ENCODE measurements around the gene DMPK.
A peak's percentile ranks its signal among the peaks of the same experiment; 100 is the strongest.

GRCh38 chr19:45767410-45767880 lies 14.8 kb downstream of the DMPK start:
- TF ChIP-seq CTCF (IDR thresholded peaks at IDR 0.05): peak in 1 of 4 experiments; percentile 6
- TF ChIP-seq POLR2A (IDR thresholded peaks at IDR 0.05): peak; percentile 91
